Parathyroid adenoma (tissue), 2 donors: Measurements from ENCODE around the gene APAF1.
"Not testable (repeated sequence)": the region's sequence is repeated elsewhere in the genome, so short reads cannot be mapped to it uniquely, and the experiment has no call there.

Experiments
- H2AFZ ChIP-seq: fragments of 300-600 bp; sonication (generic); one replicate; pipeline ENCODE4 v1.7.0; 2017; ENCODE audit warnings: antibody characterized with exemption, mild to moderate bottlenecking
- H3K27ac ChIP-seq: fragments of 300-600 bp; sonication (generic); one replicate; pipeline ENCODE4 v1.7.0; 2017
- H3K27me3 ChIP-seq: fragments of 300-600 bp; sonication (generic); one replicate; pipeline ENCODE4 v1.7.0; 2017; ENCODE audit warnings: low read length; ENCODE audit not compliant: control insufficient read depth, insufficient read depth
- H3K36me3 ChIP-seq: fragments of 300-600 bp; sonication (generic); one replicate; pipeline ENCODE4 v1.7.0; 2017; ENCODE audit warnings: low read length; ENCODE audit not compliant: control insufficient read depth, insufficient read depth
- H3K4me1 ChIP-seq: fragments of 300-600 bp; sonication (generic); one replicate; pipeline ENCODE4 v1.7.0; 2017; ENCODE audit warnings: control low read depth
- H3K4me2 ChIP-seq: fragments of 300-600 bp; sonication (generic); one replicate; pipeline ENCODE4 v1.7.0; 2017; ENCODE audit warnings: low read length
- H3K4me3 ChIP-seq: fragments of 300-600 bp; sonication (generic); one replicate; pipeline ENCODE4 v1.7.0; 2017; ENCODE audit warnings: low read depth, low read length
- H3K79me2 ChIP-seq: fragments of 300-600 bp; sonication (generic); one replicate; pipeline ENCODE4 v1.7.0; 2017; ENCODE audit warnings: control low read depth
- H3K9ac ChIP-seq: fragments of 300-600 bp; sonication (generic); one replicate; pipeline ENCODE4 v1.7.0; 2017; ENCODE audit warnings: mild to moderate bottlenecking
- H3K9me3 ChIP-seq: fragments of 300-600 bp; sonication (generic); one replicate; pipeline ENCODE4 v1.7.0; 2017; ENCODE audit warnings: low read length; ENCODE audit not compliant: control insufficient read depth
- CTCF ChIP-seq: fragments of 300-600 bp; sonication (generic); IDR thresholded peaks from one replicate; pipeline ENCODE4 v1.7.0; 2017; ENCODE audit warnings: antibody characterized with exemption, mild to moderate bottlenecking
- donor health status: primary hyperparathyroidism.

Gene APAF1, protein sequence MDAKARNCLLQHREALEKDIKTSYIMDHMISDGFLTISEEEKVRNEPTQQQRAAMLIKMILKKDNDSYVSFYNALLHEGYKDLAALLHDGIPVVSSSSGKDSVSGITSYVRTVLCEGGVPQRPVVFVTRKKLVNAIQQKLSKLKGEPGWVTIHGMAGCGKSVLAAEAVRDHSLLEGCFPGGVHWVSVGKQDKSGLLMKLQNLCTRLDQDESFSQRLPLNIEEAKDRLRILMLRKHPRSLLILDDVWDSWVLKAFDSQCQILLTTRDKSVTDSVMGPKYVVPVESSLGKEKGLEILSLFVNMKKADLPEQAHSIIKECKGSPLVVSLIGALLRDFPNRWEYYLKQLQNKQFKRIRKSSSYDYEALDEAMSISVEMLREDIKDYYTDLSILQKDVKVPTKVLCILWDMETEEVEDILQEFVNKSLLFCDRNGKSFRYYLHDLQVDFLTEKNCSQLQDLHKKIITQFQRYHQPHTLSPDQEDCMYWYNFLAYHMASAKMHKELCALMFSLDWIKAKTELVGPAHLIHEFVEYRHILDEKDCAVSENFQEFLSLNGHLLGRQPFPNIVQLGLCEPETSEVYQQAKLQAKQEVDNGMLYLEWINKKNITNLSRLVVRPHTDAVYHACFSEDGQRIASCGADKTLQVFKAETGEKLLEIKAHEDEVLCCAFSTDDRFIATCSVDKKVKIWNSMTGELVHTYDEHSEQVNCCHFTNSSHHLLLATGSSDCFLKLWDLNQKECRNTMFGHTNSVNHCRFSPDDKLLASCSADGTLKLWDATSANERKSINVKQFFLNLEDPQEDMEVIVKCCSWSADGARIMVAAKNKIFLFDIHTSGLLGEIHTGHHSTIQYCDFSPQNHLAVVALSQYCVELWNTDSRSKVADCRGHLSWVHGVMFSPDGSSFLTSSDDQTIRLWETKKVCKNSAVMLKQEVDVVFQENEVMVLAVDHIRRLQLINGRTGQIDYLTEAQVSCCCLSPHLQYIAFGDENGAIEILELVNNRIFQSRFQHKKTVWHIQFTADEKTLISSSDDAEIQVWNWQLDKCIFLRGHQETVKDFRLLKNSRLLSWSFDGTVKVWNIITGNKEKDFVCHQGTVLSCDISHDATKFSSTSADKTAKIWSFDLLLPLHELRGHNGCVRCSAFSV (N-terminal part only)

DNA sequence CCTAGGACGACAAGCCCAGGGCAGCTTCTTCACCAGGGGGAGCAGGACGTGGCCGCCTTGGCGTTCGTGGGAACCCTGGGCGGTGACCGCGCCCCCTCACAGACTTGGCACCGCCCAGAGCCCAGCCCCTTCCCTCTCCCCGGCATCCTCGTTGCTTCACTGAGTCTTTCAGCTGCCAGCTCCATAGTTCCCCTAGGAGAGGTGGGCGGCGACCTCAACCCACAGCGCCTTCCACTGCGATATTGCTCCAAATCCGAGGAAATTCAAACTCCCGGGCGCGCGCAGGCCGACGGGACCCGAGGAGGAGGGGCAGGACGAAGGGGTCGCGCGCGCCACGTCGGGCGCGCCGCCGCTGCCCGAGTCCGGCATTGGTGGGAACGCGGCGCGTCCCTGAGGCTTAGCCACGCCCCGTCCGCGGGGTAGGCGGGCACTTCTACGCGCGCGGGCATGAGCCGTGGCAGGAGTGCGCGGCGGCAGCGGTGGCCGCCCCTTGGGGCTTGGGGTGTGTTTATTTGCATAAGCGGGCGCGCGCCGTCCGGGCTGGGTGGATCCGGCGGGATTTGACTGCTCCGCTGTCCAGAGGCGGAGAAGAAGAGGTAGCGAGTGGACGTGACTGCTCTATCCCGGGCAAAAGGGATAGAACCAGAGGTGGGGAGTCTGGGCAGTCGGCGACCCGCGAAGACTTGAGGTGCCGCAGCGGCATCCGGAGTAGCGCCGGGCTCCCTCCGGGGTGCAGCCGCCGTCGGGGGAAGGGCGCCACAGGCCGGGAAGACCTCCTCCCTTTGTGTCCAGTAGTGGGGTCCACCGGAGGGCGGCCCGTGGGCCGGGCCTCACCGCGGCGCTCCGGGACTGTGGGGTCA lies at the start of gene APAF1, which contains the start of gene IKBIP:
TSS of gene APAF1 (plus strand) at position 579 of the 860 bp plus-strand sequence. CDS start 3,070 bp downstream, outside the sequence.
TSS of gene IKBIP (minus strand) at position 77 of the 860 bp plus-strand sequence. CDS start 87 bp downstream, outside the sequence.
- Histone ChIP-seq H3K79me2 (peaks cover 2% of the 10 kb centered on the region), H3K4me1 (no peaks in the 10 kb centered on the region), H3K27me3 (no peaks in the 10 kb centered on the region), H2AFZ (peak within 1 kb of the TSS; percentile 92), H3K9ac (peak within 1 kb of the TSS; percentile 7), H3K27ac (peak within 1 kb of the TSS; percentile 72), H3K9me3 (no peaks in the 10 kb centered on the region), H3K4me3 (peak within 1 kb of the TSS; percentile 78), H3K36me3 (no peaks in the 10 kb centered on the region), H3K4me2 (peak within 1 kb of the TSS; percentile 81)
- no peak for TF ChIP-seq CTCF

GRCh38 chr12:98597313-98597712 lies 47.8 kb upstream of the APAF1 start:
- H3K9me3 ChIP-seq, H3K4me2 ChIP-seq, H3K9ac ChIP-seq, H3K27me3 ChIP-seq, H3K4me3 ChIP-seq, H2AFZ ChIP-seq, H3K27ac ChIP-seq, H3K36me3 ChIP-seq: not testable (repeated sequence)
- H3K79me2 ChIP-seq: peaks cover 28% of the 10 kb centered on the region
- H3K4me1 ChIP-seq: peaks cover 13% of the 10 kb centered on the region

GRCh38 chr12:98601924-98602323 lies 43.2 kb upstream of the APAF1 start:
- no peaks in the 10 kb centered on the region for H3K36me3 ChIP-seq
- no peak for TF ChIP-seq CTCF
- no peaks in the 10 kb centered on the region for H3K27me3 ChIP-seq

GRCh38 chr12:98606359-98606988 lies 38.6 kb upstream of the APAF1 start:
- Histone ChIP-seq H3K36me3 (no peaks in the 10 kb centered on the region), H3K27me3 (no peaks in the 10 kb centered on the region), H3K4me3 (no peak overlapping the region), H3K4me2 (no peak overlapping the region), H2AFZ (no peak overlapping the region), H3K27ac (no peak overlapping the region), H3K9ac (no peak overlapping the region), H3K79me2 (no peaks in the 10 kb centered on the region), H3K9me3 (no peaks in the 10 kb centered on the region), H3K4me1 (no peaks in the 10 kb centered on the region)
- no peak for TF ChIP-seq CTCF

More at GRCh38 chr12:98601924-98602323, 43.2 kb upstream of the APAF1 start:
- Histone ChIP-seq H2AFZ (no peak overlapping the region), H3K4me1 (peaks cover 2% of the 10 kb centered on the region), H3K9me3 (no peaks in the 10 kb centered on the region), H3K79me2 (peaks cover 4% of the 10 kb centered on the region), H3K4me3 (no peak overlapping the region), H3K4me2 (no peak overlapping the region), H3K27ac (no peak overlapping the region), H3K9ac (no peak overlapping the region)
